Calu3 (cell line): ENCODE measurements around the gene LONP1. TPM values are rescaled to one million over a fixed set of nuclear protein-coding genes. Genes with fewer than 3 reads are reported as not detected.
A peak's percentile ranks its signal among the peaks of the same experiment; 100 is the strongest.

ENCODE experiments used
- Bru-seq: library from RNA; stranded (reverse); fragments of 400-500 nt; gene quantifications from one replicate; lab custom pipeline; 2021; lab: Mats Ljungman, UMichigan
- BruChase-seq, 2 experiments: library from RNA; stranded (reverse); fragments of 400-500 nt; gene quantifications; one replicate each; lab custom pipeline; 2021; lab: Mats Ljungman, UMichigan
- BruUV-seq: library from RNA; stranded (reverse); fragments of 400-500 nt; replicated peaks from 2 replicates; lab custom pipeline; 2021; lab: Mats Ljungman, UMichigan
- CTCF ChIA-PET: fragments of 300-600 bp; sonication (Branson Sonifier 250); formaldehyde crosslinking; loops from one replicate; lab custom pipeline; 2022; ENCODE audit warnings: antibody characterized with exemption; lab: Charles Lee
- DNase-seq: peaks from one replicate; pipeline ENCODE4 v3.0.0; 2022
- H3K27ac Mint-ChIP-seq: one replicate; pipeline ENCODE4 v1.8.0; 2022; ENCODE audit warnings: mixed read lengths; ENCODE audit not compliant: unreplicated experiment
- H3K27me3 Mint-ChIP-seq: one replicate; pipeline ENCODE4 v1.8.0; 2022; ENCODE audit warnings: mixed read lengths; ENCODE audit not compliant: unreplicated experiment
- H3K36me3 Mint-ChIP-seq: one replicate; pipeline ENCODE4 v1.8.0; 2022; ENCODE audit warnings: mild to moderate bottlenecking, moderate library complexity, mixed read lengths; ENCODE audit not compliant: insufficient read depth, unreplicated experiment
- H3K4me1 Mint-ChIP-seq: one replicate; pipeline ENCODE4 v1.8.0; 2022; ENCODE audit warnings: mild to moderate bottlenecking, low read depth, mixed read lengths; ENCODE audit not compliant: unreplicated experiment
- H3K4me3 Mint-ChIP-seq: one replicate; pipeline ENCODE4 v1.8.0; 2022; ENCODE audit warnings: mild to moderate bottlenecking, low read depth, moderate library complexity, mixed read lengths; ENCODE audit not compliant: unreplicated experiment
- H3K9me3 Mint-ChIP-seq: one replicate; pipeline ENCODE4 v1.8.0; 2022; ENCODE audit warnings: low read depth, mixed read lengths; ENCODE audit not compliant: unreplicated experiment
- intact Hi-C: fragments of 100-400 bp; cut with micrococcal nuclease; formaldehyde crosslinking; loops from one replicate; pipeline ENCODE4 v1.10.0; 2022; ENCODE audit not compliant: unreplicated experiment
- long read RNA-seq: library from polyadenylated mRNA; stranded (forward); transcript quantifications from one replicate; pipeline ENCODE4 v2.0.0, GENCODE V29; 2022
- total RNA-seq: library from RNA; stranded (reverse); gene quantifications from 2 replicates; pipeline ENCODE4 v1.2.3, GENCODE V29; 2022
- TF ChIP-seq, protein P1 (sequence below): fragments of 200-600 bp; IDR thresholded peaks from one replicate; pipeline ENCODE4 v1.8.0; 2022; ENCODE audit warnings: antibody characterized with exemption; ENCODE audit not compliant: unreplicated experiment

The LONP1 gene, protein sequence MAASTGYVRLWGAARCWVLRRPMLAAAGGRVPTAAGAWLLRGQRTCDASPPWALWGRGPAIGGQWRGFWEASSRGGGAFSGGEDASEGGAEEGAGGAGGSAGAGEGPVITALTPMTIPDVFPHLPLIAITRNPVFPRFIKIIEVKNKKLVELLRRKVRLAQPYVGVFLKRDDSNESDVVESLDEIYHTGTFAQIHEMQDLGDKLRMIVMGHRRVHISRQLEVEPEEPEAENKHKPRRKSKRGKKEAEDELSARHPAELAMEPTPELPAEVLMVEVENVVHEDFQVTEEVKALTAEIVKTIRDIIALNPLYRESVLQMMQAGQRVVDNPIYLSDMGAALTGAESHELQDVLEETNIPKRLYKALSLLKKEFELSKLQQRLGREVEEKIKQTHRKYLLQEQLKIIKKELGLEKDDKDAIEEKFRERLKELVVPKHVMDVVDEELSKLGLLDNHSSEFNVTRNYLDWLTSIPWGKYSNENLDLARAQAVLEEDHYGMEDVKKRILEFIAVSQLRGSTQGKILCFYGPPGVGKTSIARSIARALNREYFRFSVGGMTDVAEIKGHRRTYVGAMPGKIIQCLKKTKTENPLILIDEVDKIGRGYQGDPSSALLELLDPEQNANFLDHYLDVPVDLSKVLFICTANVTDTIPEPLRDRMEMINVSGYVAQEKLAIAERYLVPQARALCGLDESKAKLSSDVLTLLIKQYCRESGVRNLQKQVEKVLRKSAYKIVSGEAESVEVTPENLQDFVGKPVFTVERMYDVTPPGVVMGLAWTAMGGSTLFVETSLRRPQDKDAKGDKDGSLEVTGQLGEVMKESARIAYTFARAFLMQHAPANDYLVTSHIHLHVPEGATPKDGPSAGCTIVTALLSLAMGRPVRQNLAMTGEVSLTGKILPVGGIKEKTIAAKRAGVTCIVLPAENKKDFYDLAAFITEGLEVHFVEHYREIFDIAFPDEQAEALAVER
- total RNA-seq (92.8 and 101 TPM in 2 replicates), Bru-seq, nascent RNA (percentile 67 among the genes with signal in this experiment), BruChase-seq, experiment 1, labeled RNA remaining after a 6-hour chase (percentile 84 among the genes with signal in this experiment), BruChase-seq, experiment 2, labeled RNA remaining after a 2-hour chase (percentile 79 among the genes with signal in this experiment)
- long read RNA-seq, transcript LONP1-201 (18 exons, 3,236 nt), result major isoform, 100 of 128 reads
- long read RNA-seq, partial matches to known transcripts, result 14 of 128 reads
- long read RNA-seq, other reads (novel, unspliced or antisense), result 10 of 128 reads

DNA sequence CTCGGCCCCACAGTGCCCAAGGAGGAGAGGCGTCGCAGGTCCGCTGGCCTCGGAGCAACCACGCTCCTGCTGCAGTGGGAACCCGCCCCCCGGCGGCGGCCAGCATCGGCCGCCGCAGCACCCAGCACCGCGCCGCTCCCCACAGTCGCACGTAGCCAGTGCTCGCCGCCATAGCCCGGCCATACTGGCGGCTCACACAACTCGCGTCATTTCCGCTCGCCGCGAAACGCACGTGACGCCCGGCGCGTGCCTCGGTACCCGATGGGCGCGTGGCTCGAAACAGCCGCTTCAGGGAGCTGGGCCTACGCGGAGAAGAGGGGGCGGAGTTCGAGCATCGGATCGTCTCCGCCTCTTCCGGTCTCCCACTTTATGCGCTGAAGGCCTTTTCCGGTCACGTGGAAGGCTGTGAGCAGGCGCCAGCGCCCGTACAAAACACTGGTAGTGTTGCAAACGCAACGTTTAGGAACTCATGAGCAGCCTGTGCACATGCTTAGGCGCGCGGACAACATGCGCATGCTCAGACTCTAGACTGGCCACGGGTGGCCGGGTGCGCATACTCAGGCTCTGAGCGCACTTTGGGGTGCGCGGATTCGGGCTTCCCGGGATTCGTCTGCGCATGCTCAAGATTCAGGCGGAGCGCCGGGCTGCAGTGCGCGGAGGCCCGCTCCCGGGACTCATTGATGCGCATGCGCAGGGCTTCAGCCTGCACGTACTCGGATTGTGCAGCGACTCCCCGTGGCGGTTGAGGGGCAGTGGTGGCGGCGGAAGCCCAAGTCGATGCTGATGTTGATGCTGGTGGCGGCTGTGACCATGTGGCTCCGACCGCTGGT lies at the start of gene LONP1, which contains the start of gene CATSPERD:
Gene LONP1, minus strand, starts transcription at position 186 of the 830 bp plus-strand sequence. Its CDS starts 14 bp downstream, at position 172.
Gene CATSPERD, plus strand, starts transcription at position 677 of the 830 bp plus-strand sequence. Its CDS starts 101 bp downstream, at position 778.
- intact Hi-C loops, result no loop called here
- CTCF ChIA-PET, result interaction anchor here (0.5 to 1.0 kb wide), 3 partner anchors 29 to 332 kb away, joined by 3 to 7 read pairs (median 5); no protein-coding TSS in a partner anchor

DNA sequence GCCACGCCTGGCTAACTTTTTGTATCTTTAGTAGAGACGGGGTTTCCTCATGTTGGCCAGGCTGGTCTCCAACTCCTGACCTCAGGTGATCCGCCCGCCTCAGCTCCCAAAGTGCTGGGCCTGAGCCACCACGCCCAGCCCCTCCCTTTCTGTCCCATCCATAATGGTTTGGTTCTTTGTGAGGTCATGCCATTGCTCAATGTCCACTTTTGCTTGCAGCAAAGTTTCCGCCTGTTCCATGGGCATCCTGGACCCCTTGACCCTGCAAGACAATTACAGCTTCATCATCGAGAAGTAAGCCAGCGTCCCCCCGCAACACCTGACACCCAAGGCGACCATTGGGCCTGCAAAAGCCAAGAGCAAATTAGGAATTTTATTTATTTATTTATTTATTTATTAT lies 48.0 kb upstream of the LONP1 start:
- Mint-ChIP-seq H3K36me3 (peaks cover 5% of the 10 kb centered on the region), H3K4me1 (no peaks in the 10 kb centered on the region), H3K27me3 (no peaks in the 10 kb centered on the region), H3K27ac (no peak overlapping the region), H3K4me3 (no peak overlapping the region), H3K9me3 (no peaks in the 10 kb centered on the region)
- no peak for DNase-seq
- no TSS peak for BruUV-seq
- TF ChIP-seq, protein P1, sequence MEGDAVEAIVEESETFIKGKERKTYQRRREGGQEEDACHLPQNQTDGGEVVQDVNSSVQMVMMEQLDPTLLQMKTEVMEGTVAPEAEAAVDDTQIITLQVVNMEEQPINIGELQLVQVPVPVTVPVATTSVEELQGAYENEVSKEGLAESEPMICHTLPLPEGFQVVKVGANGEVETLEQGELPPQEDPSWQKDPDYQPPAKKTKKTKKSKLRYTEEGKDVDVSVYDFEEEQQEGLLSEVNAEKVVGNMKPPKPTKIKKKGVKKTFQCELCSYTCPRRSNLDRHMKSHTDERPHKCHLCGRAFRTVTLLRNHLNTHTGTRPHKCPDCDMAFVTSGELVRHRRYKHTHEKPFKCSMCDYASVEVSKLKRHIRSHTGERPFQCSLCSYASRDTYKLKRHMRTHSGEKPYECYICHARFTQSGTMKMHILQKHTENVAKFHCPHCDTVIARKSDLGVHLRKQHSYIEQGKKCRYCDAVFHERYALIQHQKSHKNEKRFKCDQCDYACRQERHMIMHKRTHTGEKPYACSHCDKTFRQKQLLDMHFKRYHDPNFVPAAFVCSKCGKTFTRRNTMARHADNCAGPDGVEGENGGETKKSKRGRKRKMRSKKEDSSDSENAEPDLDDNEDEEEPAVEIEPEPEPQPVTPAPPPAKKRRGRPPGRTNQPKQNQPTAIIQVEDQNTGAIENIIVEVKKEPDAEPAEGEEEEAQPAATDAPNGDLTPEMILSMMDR, result no peak
- intact Hi-C loops, result no loop called here
- CTCF ChIA-PET, result no interaction called here

More for the DNA sequence above, at the start of gene LONP1, which contains the start of gene CATSPERD:
- TF ChIP-seq, protein P1, result peak; percentile 63
- Mint-ChIP-seq H3K36me3 (peaks cover 47% of the 10 kb centered on the region), H3K9me3 (no peaks in the 10 kb centered on the region), H3K27me3 (no peaks in the 10 kb centered on the region), H3K27ac (peak within 1 kb of the TSS; percentile 96), H3K4me1 (no peaks in the 10 kb centered on the region), H3K4me3 (peak within 1 kb of the TSS; percentile 73)
- no TSS peak for BruUV-seq
- peak; percentile 95 for DNase-seq

DNA sequence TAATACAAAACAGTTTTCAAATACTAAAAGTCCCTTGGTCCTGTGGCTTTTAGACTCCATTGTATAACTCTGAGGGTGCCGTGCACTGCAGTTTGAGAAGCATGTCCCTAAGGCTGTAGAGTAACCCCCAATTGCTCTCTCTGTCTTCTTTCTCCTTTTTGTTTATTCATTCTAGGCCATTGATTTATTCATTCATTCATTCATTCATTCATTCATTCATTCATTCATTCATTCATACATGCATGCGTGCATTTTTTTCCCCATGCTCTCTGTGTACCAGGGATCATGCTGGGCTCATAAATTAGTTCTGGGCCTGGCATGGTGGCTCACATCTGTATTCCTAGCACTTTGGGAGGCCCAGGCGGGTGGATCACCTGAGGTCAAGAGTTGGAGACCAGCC lies 45.3 kb upstream of the LONP1 start:
- Mint-ChIP-seq H3K27me3 (peaks cover 7% of the 10 kb centered on the region), H3K4me1 (no peaks in the 10 kb centered on the region), H3K36me3 (peaks cover 5% of the 10 kb centered on the region), H3K9me3 (peaks cover 5% of the 10 kb centered on the region), H3K27ac (no peak overlapping the region), H3K4me3 (no peak overlapping the region)
- TF ChIP-seq, protein P1, result no peak
- no peak for DNase-seq
- no TSS peak for BruUV-seq
- CTCF ChIA-PET, result no interaction called here
- intact Hi-C loops, result no loop called here
